Neuronal stem cell (in vitro differentiated cells): Measurements from ENCODE around the gene PRTFDC1.

Experiments used
- DNase-seq: peaks from one replicate; pipeline ENCODE4 v3.0.0-alpha.2; 2013; ENCODE audit warnings: low spot score
- H2AFZ ChIP-seq: one replicate; pipeline ENCODE4 v1.6.1; 2013; ENCODE audit warnings: mild to moderate bottlenecking, low read length, inconsistent platforms
- H2AK5ac ChIP-seq: 2 replicates; pipeline ENCODE4 v1.6.1; 2013; ENCODE audit warnings: low read depth, mild to moderate bottlenecking, inconsistent platforms, low read length, moderate library complexity, mixed read lengths
- H2BK120ac ChIP-seq: 2 replicates; pipeline ENCODE4 v1.6.1; 2013; ENCODE audit warnings: low read depth, mild to moderate bottlenecking, inconsistent platforms, low read length, moderate library complexity, mixed read lengths
- H2BK12ac ChIP-seq: one replicate; pipeline ENCODE4 v1.6.1; 2013; ENCODE audit warnings: low read length, inconsistent platforms
- H2BK15ac ChIP-seq: 2 replicates; pipeline ENCODE4 v1.6.1; 2013; ENCODE audit warnings: mild to moderate bottlenecking, low read length, inconsistent platforms, mixed read lengths
- H2BK5ac ChIP-seq: one replicate; pipeline ENCODE4 v1.6.1; 2013; ENCODE audit warnings: inconsistent platforms, mild to moderate bottlenecking, low read length, moderate library complexity
- H3K14ac ChIP-seq: one replicate; pipeline ENCODE4 v1.6.1; 2013; ENCODE audit warnings: low read length, inconsistent platforms
- H3K18ac ChIP-seq: 2 replicates; pipeline ENCODE4 v1.6.1; 2013; ENCODE audit warnings: low read length, inconsistent platforms
- H3K23ac ChIP-seq: 2 replicates; pipeline ENCODE4 v1.6.1; 2013; ENCODE audit warnings: low read depth, mild to moderate bottlenecking, mixed read lengths, low read length, inconsistent platforms; ENCODE audit not compliant: poor library complexity
- H3K27ac ChIP-seq: replicated peaks from 3 replicates; pipeline ENCODE4 v1.5.1; 2013; ENCODE audit warnings: low read length, inconsistent platforms
- H3K27me3 ChIP-seq, 3 experiments: 2 replicates each; pipeline ENCODE4 v1.6.1; 2013; ENCODE audit warnings: low read length in 3 of 3, mild to moderate bottlenecking in 2 of 3, inconsistent platforms in 1 of 3, low read depth in 1 of 3, mixed read lengths in 1 of 3, moderate library complexity in 1 of 3; ENCODE audit not compliant: control insufficient read depth in 3 of 3, insufficient read depth in 3 of 3
- H3K36me3 ChIP-seq, 2 donors: replicated peaks in 1 of 2; 2 replicates each; pipeline ENCODE4 v1.6.1; 2013; ENCODE audit warnings: low read length in 2 of 2; ENCODE audit not compliant: control insufficient read depth in 2 of 2, insufficient read depth in 2 of 2
- H3K4ac ChIP-seq: 2 replicates; pipeline ENCODE4 v1.6.1; 2013; ENCODE audit warnings: inconsistent platforms, mild to moderate bottlenecking, low read length, moderate library complexity
- H3K4me1 ChIP-seq, 2 donors: 1 replicate in 1 of 2; 2 replicates in 1 of 2; pipeline ENCODE4 v1.6.1; 2013; ENCODE audit warnings: low read length in 2 of 2, low read depth in 1 of 2; ENCODE audit not compliant: control insufficient read depth in 2 of 2, insufficient read depth in 1 of 2
- H3K4me2 ChIP-seq: one replicate; pipeline ENCODE4 v1.6.1; 2013; ENCODE audit warnings: mild to moderate bottlenecking, low read length, inconsistent platforms; ENCODE audit not compliant: insufficient read depth, poor library complexity, severe bottlenecking
- H3K4me3 ChIP-seq, 2 donors: 2 replicates each; pipeline ENCODE4 v1.5.1; 2013; ENCODE audit warnings: low read length in 2 of 2, mild to moderate bottlenecking in 2 of 2, inconsistent platforms in 1 of 2, moderate library complexity in 1 of 2
- H3K79me1 ChIP-seq: one replicate; pipeline ENCODE4 v1.6.1; 2013; ENCODE audit warnings: low read depth, mild to moderate bottlenecking, inconsistent platforms, low read length, moderate library complexity
- H3K9ac ChIP-seq: one replicate; pipeline ENCODE4 v1.6.1; 2013; ENCODE audit warnings: mild to moderate bottlenecking, low read depth, low read length, inconsistent platforms; ENCODE audit not compliant: poor library complexity
- H3K9me3 ChIP-seq, 2 donors: replicated peaks in 1 of 2; 2 replicates each; pipeline versions ENCODE3 to v1.6.1; 2013; ENCODE audit warnings: low read length in 2 of 2, mild to moderate bottlenecking in 2 of 2, inconsistent platforms in 1 of 2, low read depth in 1 of 2, mixed read lengths in 1 of 2, moderate library complexity in 1 of 2; ENCODE audit not compliant: control insufficient read depth in 2 of 2, insufficient read depth in 1 of 2
- H4K8ac ChIP-seq: one replicate; pipeline ENCODE4 v1.6.1; 2013; ENCODE audit warnings: low read depth, mild to moderate bottlenecking, inconsistent platforms, low read length, moderate library complexity
- H4K91ac ChIP-seq: one replicate; pipeline ENCODE4 v1.6.1; 2013; ENCODE audit warnings: low read length, low read depth, mild to moderate bottlenecking, inconsistent platforms; ENCODE audit not compliant: poor library complexity
- WGBS, 2 donors: extraction: QIAGEN DNeasy Blood & Tissue Kit; methylation state at CpG; one replicate each; pipeline ENCODE4 v1.1.7; 2013; ENCODE audit warnings: missing lambda C conversion rate in 2 of 2, mixed read lengths in 1 of 2; ENCODE audit not compliant: insufficient read length in 2 of 2, insufficient replicate concordance in 1 of 2; ENCODE audit errors: extremely low coverage in 2 of 2; 5-methylcytosine and 5-hydroxymethylcytosine counted together

The PRTFDC1 gene

DNA sequence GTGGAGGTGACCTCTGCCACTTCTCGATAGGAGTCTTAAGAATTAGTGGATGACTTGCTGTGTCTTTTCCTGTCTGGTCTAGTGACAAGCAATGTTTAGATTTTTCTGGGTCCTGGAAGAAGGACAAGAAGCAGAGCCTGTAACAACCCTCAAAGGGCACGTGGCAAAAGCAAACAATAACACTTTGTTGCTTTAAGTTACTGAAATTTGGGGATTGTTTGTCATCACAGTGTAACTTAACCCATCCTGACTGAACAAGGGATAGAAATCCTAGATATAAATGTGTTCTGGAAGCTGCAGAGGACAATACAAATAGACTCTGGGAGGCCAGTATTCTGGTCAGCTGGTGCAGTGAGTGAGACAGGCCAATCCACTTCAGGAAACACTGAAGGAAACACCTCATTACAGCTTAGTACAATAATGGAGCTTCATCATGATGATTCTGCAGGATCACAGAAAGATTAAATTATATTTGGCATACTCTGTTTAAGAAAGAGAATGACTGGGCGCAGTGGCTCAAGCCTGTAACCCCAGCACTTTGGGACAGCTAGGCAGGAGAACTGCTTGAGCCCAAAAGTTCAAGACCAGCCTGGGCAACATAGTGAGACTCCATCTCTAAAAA, 40.2 kb upstream of the PRTFDC1 start:
- H2BK120ac ChIP-seq = no peak overlapping the region
- no peak overlapping the region for H3K23ac ChIP-seq
- H3K4me2 ChIP-seq = no peak overlapping the region
- no peak overlapping the region for H3K4me3 ChIP-seq
- H3K4ac ChIP-seq = no peak overlapping the region
- H4K8ac ChIP-seq = no peak overlapping the region
- H2BK15ac ChIP-seq = no peak overlapping the region
- no peak overlapping the region for H2AFZ ChIP-seq
- no peak overlapping the region for H3K18ac ChIP-seq
- no peaks in the 10 kb centered on the region for H3K79me1 ChIP-seq
- H3K4me1 ChIP-seq = peaks cover 2 to 5% of the 10 kb centered on the region in 2 donors
- no CpG with 5 or more reads among the region's 3 CpGs for WGBS, 2 donors
- no peak overlapping the region for H3K27ac ChIP-seq
- no peak overlapping the region for H2BK5ac ChIP-seq
- H3K9me3 ChIP-seq = no peaks in the 10 kb centered on the region
- no peak overlapping the region for H3K14ac ChIP-seq
- H3K36me3 ChIP-seq = no peaks in the 10 kb centered on the region
- no peak overlapping the region for H3K9ac ChIP-seq
- DNase-seq = no peak
- no peak overlapping the region for H2BK12ac ChIP-seq
- H3K27me3 ChIP-seq = no peaks in the 10 kb centered on the region
- H2AK5ac ChIP-seq = no peak overlapping the region
- H4K91ac ChIP-seq = no peak overlapping the region

DNA sequence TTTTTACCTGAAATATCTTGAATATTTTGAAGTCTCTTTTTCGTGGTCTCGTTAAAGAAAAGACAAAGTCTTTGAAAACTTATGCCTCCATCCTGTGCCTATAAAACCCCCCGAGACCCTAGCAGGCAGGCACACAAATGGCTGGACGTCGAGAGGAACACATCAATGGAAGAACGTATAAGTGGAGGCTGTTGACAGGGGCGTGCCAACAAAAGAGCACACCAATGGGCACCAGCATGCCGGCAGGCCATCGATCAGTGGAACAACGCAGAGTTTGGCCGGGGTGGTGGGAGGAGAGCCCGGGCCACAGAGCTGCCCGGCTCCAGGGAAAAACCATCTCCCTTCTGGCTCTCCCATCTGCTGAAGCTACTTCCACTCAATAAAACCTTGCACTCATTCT, 38.9 kb upstream of the PRTFDC1 start:
- H3K4ac ChIP-seq = no peak overlapping the region
- H2BK12ac ChIP-seq = no peak overlapping the region
- no peak overlapping the region for H4K8ac ChIP-seq
- no peak overlapping the region for H2AFZ ChIP-seq
- H2AK5ac ChIP-seq = no peak overlapping the region
- no peak overlapping the region for H3K4me2 ChIP-seq
- WGBS, 2 donors = no CpG with 5 or more reads among the region's 13 CpGs
- no peak overlapping the region for H3K14ac ChIP-seq
- peaks cover 2 to 5% of the 10 kb centered on the region in 2 donors for H3K4me1 ChIP-seq
- no peak overlapping the region for H3K23ac ChIP-seq
- no peaks in the 10 kb centered on the region for H3K36me3 ChIP-seq
- H3K9me3 ChIP-seq = no peaks in the 10 kb centered on the region
- no peak overlapping the region for H2BK5ac ChIP-seq
- no peak overlapping the region for H3K9ac ChIP-seq
- H3K18ac ChIP-seq = no peak overlapping the region
- H2BK15ac ChIP-seq = no peak overlapping the region
- H3K27me3 ChIP-seq = no peaks in the 10 kb centered on the region
- H3K4me3 ChIP-seq = no peak overlapping the region
- H3K79me1 ChIP-seq = no peaks in the 10 kb centered on the region
- no peak for DNase-seq
- no peak overlapping the region for H4K91ac ChIP-seq
- H2BK120ac ChIP-seq = peak overlapping the region; percentile 39
- no peak overlapping the region for H3K27ac ChIP-seq

DNA sequence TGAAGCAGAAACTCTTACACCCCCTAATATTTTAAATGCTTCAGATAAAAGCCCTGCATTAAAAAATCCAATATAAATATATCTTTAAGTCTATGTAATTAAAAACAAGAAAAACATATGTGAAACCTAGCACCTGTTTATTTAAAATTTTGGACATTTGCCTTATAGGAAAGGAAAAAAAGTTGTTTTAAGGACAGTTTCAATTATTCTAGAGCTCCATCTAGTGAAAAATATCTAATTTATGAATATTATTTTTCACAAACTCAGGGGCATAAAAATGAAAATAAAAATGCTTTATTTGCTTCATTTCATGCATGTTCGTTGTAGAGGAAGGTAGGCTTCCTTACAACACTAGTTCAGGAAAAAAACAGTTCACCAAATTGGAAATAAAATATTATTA, 37.5 kb upstream of the PRTFDC1 start:
- H3K27me3 ChIP-seq = no peaks in the 10 kb centered on the region
- WGBS, 2 donors = no CpG with 5 or more reads among the region's 1 CpG
- H3K9ac ChIP-seq = no peak overlapping the region
- H3K4me2 ChIP-seq = no peak overlapping the region
- H2AK5ac ChIP-seq = no peak overlapping the region
- no peak overlapping the region for H2BK12ac ChIP-seq
- no peak overlapping the region for H3K14ac ChIP-seq
- peaks cover 2 to 5% of the 10 kb centered on the region in 2 donors for H3K4me1 ChIP-seq
- no peak for DNase-seq
- H2BK5ac ChIP-seq = no peak overlapping the region
- no peak overlapping the region for H3K23ac ChIP-seq
- H3K4ac ChIP-seq = no peak overlapping the region
- no peak overlapping the region for H3K27ac ChIP-seq
- no peak overlapping the region for H3K4me3 ChIP-seq
- H3K9me3 ChIP-seq = no peaks in the 10 kb centered on the region
- no peak overlapping the region for H2BK120ac ChIP-seq
- H3K79me1 ChIP-seq = no peaks in the 10 kb centered on the region
- no peak overlapping the region for H2BK15ac ChIP-seq
- H3K18ac ChIP-seq = no peak overlapping the region
- no peak overlapping the region for H4K91ac ChIP-seq
- H3K36me3 ChIP-seq = no peaks in the 10 kb centered on the region
- H2AFZ ChIP-seq = no peak overlapping the region
- no peak overlapping the region for H4K8ac ChIP-seq

- H3K4me3 ChIP-seq = no peak overlapping the region
- H3K14ac ChIP-seq = no peak overlapping the region
- H3K4me1 ChIP-seq = peaks cover 2 to 5% of the 10 kb centered on the region in 2 donors
- no peak overlapping the region for H2BK15ac ChIP-seq
- no peak overlapping the region for H3K4ac ChIP-seq
- DNase-seq = no peak
- WGBS, 2 donors = no CpG with 5 or more reads among the region's 12 CpGs
- no peak overlapping the region for H3K9ac ChIP-seq
- no peak overlapping the region for H2BK12ac ChIP-seq
- no peak overlapping the region for H3K27ac ChIP-seq
- no peak overlapping the region for H3K18ac ChIP-seq
- no peak overlapping the region for H2BK120ac ChIP-seq
- no peak overlapping the region for H4K8ac ChIP-seq
- no peak overlapping the region for H3K23ac ChIP-seq
- H2AFZ ChIP-seq = peak overlapping the region; percentile 66
- H3K79me1 ChIP-seq = no peaks in the 10 kb centered on the region
- no peaks in the 10 kb centered on the region for H3K9me3 ChIP-seq
- H2AK5ac ChIP-seq = no peak overlapping the region
- no peak overlapping the region for H2BK5ac ChIP-seq
- no peak overlapping the region for H3K4me2 ChIP-seq
- H3K36me3 ChIP-seq = no peaks in the 10 kb centered on the region
- no peaks in the 10 kb centered on the region for H3K27me3 ChIP-seq
- no peak overlapping the region for H4K91ac ChIP-seq
Observed at GRCh38 chr10:24988831-24989640, 36.6 kb upstream of the PRTFDC1 start.
